ENCODE data around the gene COX4I1. TPM values are rescaled to one million over a fixed set of nuclear protein-coding genes. Genes with fewer than 3 reads are reported as not detected.

COX4I1 gene
- total and polyA plus RNA-seq, 3 donors from 2014 or later, result 263 to 467 (median 334) TPM

DNA sequence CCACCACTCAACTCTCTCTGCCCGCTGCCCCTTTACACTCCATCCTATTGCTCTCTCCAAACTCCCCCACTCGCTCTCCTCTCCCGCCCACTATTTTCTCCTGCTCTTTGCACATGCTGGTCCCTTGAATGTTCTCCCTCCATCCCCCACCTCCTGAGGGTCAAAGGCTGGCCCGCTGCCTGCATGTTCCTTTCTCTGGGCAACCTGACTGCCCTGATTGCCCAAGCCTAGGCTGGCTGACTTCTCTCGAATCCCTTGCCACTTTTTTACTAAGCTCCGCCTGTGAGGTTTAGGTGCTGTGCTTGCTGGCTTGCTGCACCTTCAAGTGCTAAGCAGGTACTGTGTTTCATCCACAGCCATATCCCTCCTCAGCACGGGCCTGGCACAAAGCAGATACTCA is 2.9 kb upstream of the COX4I1 start:
- H3K9me3 ChIP-seq, result no peaks in the 10 kb centered on the region
- no peaks in the 10 kb centered on the region for H3K36me3 ChIP-seq (ENCODE audit: low read depth, missing control alignments)
- intact Hi-C loops (cut with DNase I; ENCODE audit: low total_unique reads), result no loop called here
- no peak for TF ChIP-seq POLR2A (IDR thresholded peaks at IDR 0.05)
- TF ChIP-seq, protein P1, sequence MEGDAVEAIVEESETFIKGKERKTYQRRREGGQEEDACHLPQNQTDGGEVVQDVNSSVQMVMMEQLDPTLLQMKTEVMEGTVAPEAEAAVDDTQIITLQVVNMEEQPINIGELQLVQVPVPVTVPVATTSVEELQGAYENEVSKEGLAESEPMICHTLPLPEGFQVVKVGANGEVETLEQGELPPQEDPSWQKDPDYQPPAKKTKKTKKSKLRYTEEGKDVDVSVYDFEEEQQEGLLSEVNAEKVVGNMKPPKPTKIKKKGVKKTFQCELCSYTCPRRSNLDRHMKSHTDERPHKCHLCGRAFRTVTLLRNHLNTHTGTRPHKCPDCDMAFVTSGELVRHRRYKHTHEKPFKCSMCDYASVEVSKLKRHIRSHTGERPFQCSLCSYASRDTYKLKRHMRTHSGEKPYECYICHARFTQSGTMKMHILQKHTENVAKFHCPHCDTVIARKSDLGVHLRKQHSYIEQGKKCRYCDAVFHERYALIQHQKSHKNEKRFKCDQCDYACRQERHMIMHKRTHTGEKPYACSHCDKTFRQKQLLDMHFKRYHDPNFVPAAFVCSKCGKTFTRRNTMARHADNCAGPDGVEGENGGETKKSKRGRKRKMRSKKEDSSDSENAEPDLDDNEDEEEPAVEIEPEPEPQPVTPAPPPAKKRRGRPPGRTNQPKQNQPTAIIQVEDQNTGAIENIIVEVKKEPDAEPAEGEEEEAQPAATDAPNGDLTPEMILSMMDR (IDR thresholded peaks at IDR 0.05), result no peak
- H3K4me1 ChIP-seq, result peaks cover 12% of the 10 kb centered on the region
- 92% methylated on average over 7 of the region's 7 CpGs for WGBS, 2 donors
- no peaks in the 10 kb centered on the region for H3K27me3 ChIP-seq
- H3K27ac ChIP-seq, result no peak overlapping the region
- no peak overlapping the region for H3K4me3 ChIP-seq
- DNase-seq, result no peak

DNA sequence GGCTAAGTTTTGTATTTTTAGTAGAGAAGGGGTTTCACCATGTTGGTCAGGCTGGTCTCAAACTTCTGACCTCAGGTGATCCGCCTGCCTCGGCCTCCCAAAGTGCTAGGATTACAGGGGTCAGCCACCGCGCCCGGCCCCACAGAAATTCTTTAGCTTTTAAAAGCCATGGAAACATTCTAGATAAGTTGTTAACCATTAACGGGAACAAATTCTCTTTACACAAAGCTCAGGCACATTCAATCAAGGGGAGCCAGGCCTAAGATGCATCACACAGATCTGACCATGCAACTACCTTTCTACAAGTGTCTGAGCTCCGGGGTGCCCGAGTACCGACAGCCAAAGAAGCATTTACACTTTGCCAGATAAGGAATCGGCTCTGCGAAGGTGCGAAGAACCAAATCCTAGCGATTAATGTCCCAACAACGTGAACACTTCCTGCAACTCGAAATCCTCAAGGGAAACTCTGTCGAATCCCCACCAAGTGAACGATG is 1.2 kb upstream of the COX4I1 start:
- 13 to 17% methylated on average over 17 of the region's 17 CpGs for WGBS, 2 donors
- H3K27ac ChIP-seq, result no peak overlapping the region
- intact Hi-C loops (cut with DNase I; ENCODE audit: low total_unique reads), result no loop called here
- H3K4me1 ChIP-seq, result peaks cover 12% of the 10 kb centered on the region
- H3K4me3 ChIP-seq, result peak overlapping the region; percentile 94 to 97
- H3K27me3 ChIP-seq, result no peaks in the 10 kb centered on the region
- no peaks in the 10 kb centered on the region for H3K36me3 ChIP-seq (ENCODE audit: low read depth, missing control alignments)
- H3K9me3 ChIP-seq, result no peaks in the 10 kb centered on the region
- TF ChIP-seq, protein P1 (IDR thresholded peaks at IDR 0.05), result no peak
- TF ChIP-seq POLR2A (IDR thresholded peaks at IDR 0.05), result no peak
- no peak for DNase-seq

DNA sequence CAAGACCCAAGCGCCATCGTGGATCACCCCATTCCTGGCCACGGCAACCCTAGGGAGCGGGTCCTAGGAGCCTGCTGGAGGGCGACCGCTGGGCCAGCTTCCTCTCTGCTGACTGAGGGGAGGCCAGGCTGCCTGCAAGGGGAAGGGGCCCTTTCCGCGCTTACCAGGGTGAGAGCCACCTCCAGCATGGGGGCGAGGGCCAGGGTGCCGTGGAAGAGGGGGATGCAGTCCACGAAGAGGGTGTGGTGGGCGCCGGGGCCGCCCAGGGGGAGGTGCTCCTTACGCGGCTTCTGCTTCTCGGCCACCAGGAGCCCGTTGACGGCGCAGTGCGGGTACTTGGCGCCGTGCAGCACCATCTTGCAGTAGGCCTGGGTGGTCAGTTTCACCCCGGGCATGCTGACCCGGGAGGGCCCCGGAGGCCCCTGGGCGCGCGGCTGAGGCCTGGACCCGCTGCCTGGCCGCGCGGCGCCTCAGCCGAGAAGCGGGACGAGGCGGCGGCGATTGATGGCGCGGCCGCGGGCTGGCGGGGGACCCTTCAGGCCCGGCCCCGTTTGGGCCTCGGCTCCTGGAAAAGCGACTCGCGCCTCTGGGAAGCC is 496 bp upstream of the COX4I1 start:
- Histone ChIP-seq H3K4me1 (peaks cover 12% of the 10 kb centered on the region), H3K36me3 (ENCODE audit: low read depth, missing control alignments) (no peaks in the 10 kb centered on the region), H3K27me3 (no peaks in the 10 kb centered on the region), H3K4me3 (peak overlapping the region; percentile 94 to 97), H3K9me3 (no peaks in the 10 kb centered on the region), H3K27ac (peak overlapping the region; percentile 61 to 88)
- DNase-seq, result peak; percentile 22
- TF ChIP-seq, protein P1 (IDR thresholded peaks at IDR 0.05), result no peak
- no peak for TF ChIP-seq POLR2A (IDR thresholded peaks at IDR 0.05)
- intact Hi-C loops (cut with DNase I; ENCODE audit: low total_unique reads), result no loop called here
- 0 to 1% methylated on average over 16 to 49 of the region's 51 CpGs for whole genome bisulfite sequencing, 2 donors

DNA sequence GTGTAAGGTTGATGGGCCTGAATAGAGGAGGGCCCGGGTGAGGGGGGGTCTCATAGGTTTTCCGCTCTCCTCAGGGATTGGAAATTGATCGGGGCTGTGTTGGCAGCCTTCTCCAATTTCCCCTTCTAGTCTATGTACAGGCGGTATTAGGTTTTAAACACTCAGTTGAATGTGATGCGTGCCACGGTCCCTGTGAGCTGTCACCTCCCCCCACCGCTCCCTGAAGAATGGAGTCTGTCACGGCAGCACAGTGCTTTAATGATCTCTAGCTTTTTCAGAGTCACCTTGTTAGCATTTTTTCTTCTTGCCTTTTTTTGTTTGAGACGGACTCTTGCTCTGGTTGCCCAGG is 800 bp downstream of the COX4I1 start:
- H3K27me3 ChIP-seq, result no peaks in the 10 kb centered on the region
- intact Hi-C loops (cut with DNase I; ENCODE audit: low total_unique reads), result no loop called here
- H3K4me3 ChIP-seq, result peak overlapping the region; percentile 94 to 97
- H3K36me3 ChIP-seq (ENCODE audit: low read depth, missing control alignments), result no peaks in the 10 kb centered on the region
- no peak for DNase-seq
- H3K27ac ChIP-seq, result peak overlapping the region; percentile 61 to 88
- TF ChIP-seq POLR2A (IDR thresholded peaks at IDR 0.05), result no peak
- TF ChIP-seq, protein P1 (IDR thresholded peaks at IDR 0.05), result no peak
- H3K4me1 ChIP-seq, result peaks cover 12% of the 10 kb centered on the region
- H3K9me3 ChIP-seq, result no peaks in the 10 kb centered on the region
- 7 to 12% methylated on average over 9 of the region's 9 CpGs for WGBS, 2 donors

DNA sequence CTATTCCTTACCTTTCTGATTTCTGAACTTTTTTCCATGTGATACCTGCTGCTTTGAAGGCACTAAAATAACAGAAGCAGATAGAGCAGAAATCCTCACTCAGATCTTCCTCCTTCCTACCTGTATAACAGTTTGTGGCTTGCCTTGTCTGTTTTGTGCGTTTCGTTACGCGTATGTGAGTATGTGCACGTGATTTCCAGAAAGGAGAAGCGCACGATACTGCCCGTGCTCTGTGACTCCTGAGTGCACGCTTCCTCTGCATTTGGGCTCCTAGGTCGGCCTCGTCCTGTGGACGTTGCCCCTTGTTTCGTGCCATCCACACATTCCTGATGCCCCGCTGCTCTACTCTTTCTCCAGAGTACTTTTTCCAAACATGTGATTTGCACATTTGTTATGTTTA is 4.1 kb downstream of the COX4I1 start:
- no peak for DNase-seq
- Histone ChIP-seq H3K27me3 (no peaks in the 10 kb centered on the region), H3K4me3 (no peak overlapping the region), H3K4me1 (peaks cover under 1% of the 10 kb centered on the region), H3K9me3 (no peaks in the 10 kb centered on the region), H3K36me3 (ENCODE audit: low read depth, missing control alignments) (no peaks in the 10 kb centered on the region), H3K27ac (no peak overlapping the region)
- TF ChIP-seq, protein P1 (IDR thresholded peaks at IDR 0.05), result no peak
- TF ChIP-seq POLR2A (IDR thresholded peaks at IDR 0.05), result no peak
- intact Hi-C loops (cut with DNase I; ENCODE audit: low total_unique reads), result no loop called here
- WGBS, 2 donors, result 73 to 74% methylated on average over 13 to 14 of the region's 14 CpGs
